ENCODE measurements around the gene TATDN2. TPM values are rescaled to one million over a fixed set of nuclear protein-coding genes. Genes with fewer than 3 reads are reported as not detected.

The TATDN2 gene
- total and polyA plus RNA-seq, 2 experiments from 2014 or later, result 4.8 to 19.1 TPM

DNA sequence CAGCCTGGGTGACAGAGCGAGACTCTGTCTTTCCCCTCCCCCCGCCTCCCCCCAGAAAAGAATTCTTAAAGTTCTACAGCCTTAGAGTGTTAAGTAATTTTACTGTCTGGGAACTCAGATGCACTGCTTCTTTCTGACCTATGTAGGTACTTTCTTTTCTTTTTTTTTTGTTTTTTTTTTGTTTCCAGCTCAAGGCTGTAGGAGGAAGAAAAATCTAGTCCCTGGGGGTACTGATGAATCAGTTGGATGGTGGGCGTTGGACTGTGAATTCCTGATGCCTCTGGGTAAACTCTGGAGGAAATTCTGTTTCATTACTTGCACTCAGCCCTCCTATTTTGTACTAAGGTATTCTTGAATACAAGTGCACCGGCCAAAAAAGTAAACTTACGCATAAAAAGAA, 33.7 kb downstream of the TATDN2 start:
- ATAC-seq, result no peak
- Mint-ChIP-seq H3K27me3 (ENCODE audit: insufficient read depth, low read depth, poor library complexity) (peaks cover 10% of the 10 kb centered on the region), H3K27ac (no peak overlapping the region), H3K9me3 (no peaks in the 10 kb centered on the region), H3K36me3 (ENCODE audit: low read depth) (peaks cover 46% of the 10 kb centered on the region), H3K4me1 (peaks cover 11% of the 10 kb centered on the region), H3K4me3 (no peak overlapping the region)
- no peaks in the 10 kb centered on the region for H3K27me3 ChIP-seq (ENCODE audit: insufficient read depth)
- H3F3A ChIP-seq (replicated peaks; ENCODE audit: low read depth), result no peaks in the 10 kb centered on the region
- no peak overlapping the region for H3K4me2 ChIP-seq
- peaks cover 5% of the 10 kb centered on the region; the same call in 1 of the 2 replicates for H3K4me1 ChIP-seq (ENCODE audit: insufficient read depth)
- H3K27ac ChIP-seq (ENCODE audit: low read depth), result no peak overlapping the region
- H3K79me2 ChIP-seq (replicated peaks; ENCODE audit: insufficient read depth), result no peaks in the 10 kb centered on the region
- H2AFZ ChIP-seq, result no peak overlapping the region
- no peak for TF ChIP-seq ZNF331 (CRISPR knock-in tag; IDR thresholded peaks at IDR 0.05; ENCODE audit: low read depth)
- H3K4me3 ChIP-seq, result no peak overlapping the region
- H4K20me1 ChIP-seq (replicated peaks; ENCODE audit: insufficient read depth), result peaks cover 3% of the 10 kb centered on the region; the same call in 1 of the 2 replicates
- no peak for DNase-seq (ENCODE audit: low spot score)
- peaks cover 7% of the 10 kb centered on the region; the same call in 1 of the 2 replicates for H3K36me3 ChIP-seq (ENCODE audit: insufficient read depth)
- H3K9me2 ChIP-seq (ENCODE audit: insufficient read depth), result no peaks in the 10 kb centered on the region

DNA sequence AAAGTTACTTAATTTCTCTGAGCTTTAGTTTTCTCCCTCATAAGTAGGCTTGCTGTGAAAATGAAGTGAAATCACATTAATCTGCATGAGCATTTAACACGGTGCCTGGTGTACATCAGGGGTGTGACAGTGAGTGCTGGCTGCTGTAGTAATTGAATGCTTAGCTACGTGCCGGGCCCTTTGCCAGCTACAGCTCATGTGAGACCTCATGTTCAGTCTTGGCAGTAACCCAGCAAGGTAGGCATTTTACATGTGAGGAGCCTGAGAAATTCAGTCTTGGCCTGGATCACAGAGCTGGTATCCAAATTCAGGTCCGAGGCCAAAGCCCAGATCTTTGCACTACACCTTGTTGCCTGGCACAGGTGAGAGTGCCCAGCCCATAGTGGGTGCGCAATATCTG, 35.4 kb downstream of the TATDN2 start:
- H3K4me3 ChIP-seq, result no peak overlapping the region
- no peaks in the 10 kb centered on the region for H3K27me3 ChIP-seq (ENCODE audit: insufficient read depth)
- H3K4me1 ChIP-seq (ENCODE audit: insufficient read depth), result peaks cover 8% of the 10 kb centered on the region; the same call in 1 of the 2 replicates
- H3K4me1 Mint-ChIP-seq, result peaks cover 15% of the 10 kb centered on the region
- DNase-seq (ENCODE audit: low spot score) (no peak), ATAC-seq (no peak)
- H3K4me3 Mint-ChIP-seq, result no peak overlapping the region
- no peak overlapping the region for H3K27ac ChIP-seq (ENCODE audit: low read depth)
- no peaks in the 10 kb centered on the region for H3K9me3 Mint-ChIP-seq
- no peaks in the 10 kb centered on the region for H3K9me2 ChIP-seq (ENCODE audit: insufficient read depth)
- H3F3A ChIP-seq (replicated peaks; ENCODE audit: low read depth), result no peaks in the 10 kb centered on the region
- H3K4me2 ChIP-seq, result no peak overlapping the region
- H3K36me3 ChIP-seq (ENCODE audit: insufficient read depth), result peaks cover 7% of the 10 kb centered on the region; the same call in 1 of the 2 replicates
- H3K27ac Mint-ChIP-seq, result no peak overlapping the region
- peaks cover 37% of the 10 kb centered on the region for H3K36me3 Mint-ChIP-seq (ENCODE audit: low read depth)
- H2AFZ ChIP-seq, result no peak overlapping the region
- H4K20me1 ChIP-seq (replicated peaks; ENCODE audit: insufficient read depth), result peaks cover 3% of the 10 kb centered on the region; the same call in 1 of the 2 replicates
- no peaks in the 10 kb centered on the region for H3K79me2 ChIP-seq (replicated peaks; ENCODE audit: insufficient read depth)
- peaks cover 10% of the 10 kb centered on the region for H3K27me3 Mint-ChIP-seq (ENCODE audit: insufficient read depth, low read depth, poor library complexity)
- TF ChIP-seq ZNF462 (CRISPR knock-in tag; IDR thresholded peaks at IDR 0.05) (no peak), JUNB (IDR thresholded peaks at IDR 0.05; ENCODE audit: unreplicated experiment) (no peak), CREB1 (CRISPR knock-in tag; IDR thresholded peaks at IDR 0.05; ENCODE audit: low read depth) (no peak), ZNF114 (CRISPR knock-in tag; IDR thresholded peaks at IDR 0.05) (no peak), STAT1 (IDR thresholded peaks at IDR 0.05; ENCODE audit: unreplicated experiment) (no peak), POLR2AphosphoS5 (IDR thresholded peaks at IDR 0.05; ENCODE audit: low read depth) (no peak), REST (IDR thresholded peaks at IDR 0.05; ENCODE audit: unreplicated experiment) (no peak), ZNF331 (CRISPR knock-in tag; IDR thresholded peaks at IDR 0.05; ENCODE audit: low read depth) (no peak)
- TF ChIP-seq, protein P1, sequence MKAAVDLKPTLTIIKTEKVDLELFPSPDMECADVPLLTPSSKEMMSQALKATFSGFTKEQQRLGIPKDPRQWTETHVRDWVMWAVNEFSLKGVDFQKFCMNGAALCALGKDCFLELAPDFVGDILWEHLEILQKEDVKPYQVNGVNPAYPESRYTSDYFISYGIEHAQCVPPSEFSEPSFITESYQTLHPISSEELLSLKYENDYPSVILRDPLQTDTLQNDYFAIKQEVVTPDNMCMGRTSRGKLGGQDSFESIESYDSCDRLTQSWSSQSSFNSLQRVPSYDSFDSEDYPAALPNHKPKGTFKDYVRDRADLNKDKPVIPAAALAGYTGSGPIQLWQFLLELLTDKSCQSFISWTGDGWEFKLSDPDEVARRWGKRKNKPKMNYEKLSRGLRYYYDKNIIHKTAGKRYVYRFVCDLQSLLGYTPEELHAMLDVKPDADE (IDR thresholded peaks at IDR 0.05), result no peak

Data from GM23338 (cell line).